Measurements from ENCODE around the gene CATSPERE. TPM values are rescaled to one million over a fixed set of nuclear protein-coding genes. Genes with fewer than 3 reads are reported as not detected.
"Not testable (repeated sequence)": the region's sequence is repeated elsewhere in the genome, so short reads cannot be mapped to it uniquely, and the experiment has no call there.

The CATSPERE gene
- total RNA-seq, 2 experiments from 2014 or later: 0.20 to 0.58 TPM

DNA sequence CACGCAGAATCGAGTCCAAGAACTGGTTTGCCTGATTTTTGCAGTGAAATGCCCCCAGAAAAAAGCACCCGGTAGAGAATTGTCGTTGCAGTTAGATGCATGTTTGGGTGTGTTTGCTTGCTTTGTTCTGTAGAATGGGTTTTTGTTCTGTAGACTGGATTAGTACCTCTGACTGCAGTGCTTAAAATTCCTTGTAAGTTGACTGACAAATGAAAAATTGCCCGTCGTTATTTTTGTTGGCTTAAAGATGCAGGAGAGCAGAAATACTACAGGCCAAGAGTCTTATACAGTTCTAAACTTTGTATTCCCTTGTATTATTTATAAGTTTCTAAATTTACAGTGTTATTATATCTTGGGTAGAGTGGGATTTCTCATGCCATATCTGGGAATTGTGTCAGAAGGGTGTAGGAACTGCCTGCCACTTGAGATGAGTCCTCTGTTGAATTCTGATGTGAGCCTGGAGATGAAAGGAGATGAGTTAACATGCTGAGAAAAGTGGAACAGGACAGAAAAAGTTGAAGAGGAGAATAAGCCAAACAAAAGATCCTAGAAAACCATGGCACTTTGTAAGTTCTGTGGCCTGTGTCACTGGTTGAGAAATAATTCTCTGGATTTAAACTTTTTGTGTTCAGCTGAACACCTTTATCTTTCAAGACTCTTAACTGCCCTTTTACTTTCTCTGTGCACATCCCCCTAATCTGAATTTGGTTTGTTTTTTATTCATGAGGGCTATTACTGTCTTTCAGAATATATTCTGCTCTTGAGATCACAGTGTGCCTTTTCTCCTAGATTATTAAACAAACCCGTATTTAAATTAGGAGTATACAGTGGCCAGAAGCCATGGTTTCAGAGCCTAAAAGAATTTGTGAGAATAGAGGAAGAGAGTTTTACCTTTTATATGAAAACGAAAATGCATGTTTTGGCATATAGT is 193.3 kb downstream of the CATSPERE start:
- intact Hi-C loops (cut with micrococcal nuclease): loop anchor here (5.0 kb wide), 2 partner anchors 202 to 318 kb away; partner anchors contain the start of gene ADSS2
- no peak for TF ChIP-seq CTCF (IDR thresholded peaks at IDR 0.05)
- H3K36me3 Mint-ChIP-seq (ENCODE audit: low read depth): peaks cover 20% of the 10 kb centered on the region
- ChIA-PET POLR2A (interaction anchor here (1.5 kb wide), 1 partner anchor 181 kb away, joined by 7 read pairs; the partner anchor contains the start of gene COX20), CTCF (interaction anchor here (0.6 to 2.8 kb wide), 4 partner anchors 15 to 388 kb away, joined by 3 to 8 read pairs (median 4); no protein-coding TSS in a partner anchor)
- no peak for DNase-seq
- ATAC-seq: no peak
- H3K4me3 Mint-ChIP-seq: no peak overlapping the region
- H3K4me1 Mint-ChIP-seq (ENCODE audit: low read depth): peaks cover 31% of the 10 kb centered on the region
- no peaks in the 10 kb centered on the region for H3K9me3 Mint-ChIP-seq
- H3K27me3 Mint-ChIP-seq: no peaks in the 10 kb centered on the region
- no peak overlapping the region for H3K27ac Mint-ChIP-seq

DNA sequence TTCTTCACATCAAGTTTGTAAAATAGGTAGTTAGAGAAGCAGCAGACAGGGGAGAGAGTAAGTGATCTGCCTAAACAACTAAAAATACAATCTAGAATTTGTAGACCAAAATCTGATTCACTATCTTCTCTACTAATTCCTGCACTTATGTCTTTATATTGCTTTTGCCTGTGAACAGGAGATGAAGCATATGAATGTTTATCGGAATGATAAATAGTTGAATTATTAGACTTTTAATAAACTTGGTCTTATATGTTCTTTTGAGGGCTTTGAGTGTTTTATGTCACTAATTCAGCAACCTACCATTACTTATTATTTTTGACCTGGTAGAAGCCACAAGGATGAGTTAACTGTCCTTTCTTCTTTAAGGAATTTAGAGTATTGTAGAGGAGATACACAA is 194.1 kb downstream of the CATSPERE start:
- intact Hi-C loops (cut with micrococcal nuclease): no loop called here
- Mint-ChIP-seq H3K4me3 (no peak overlapping the region), H3K4me1 (ENCODE audit: low read depth) (peaks cover 33% of the 10 kb centered on the region), H3K27ac (no peak overlapping the region), H3K9me3 (no peaks in the 10 kb centered on the region), H3K36me3 (ENCODE audit: low read depth) (peaks cover 28% of the 10 kb centered on the region), H3K27me3 (no peaks in the 10 kb centered on the region)
- POLR2A ChIA-PET: no interaction called here
- CTCF ChIA-PET: interaction anchor here (0.6 to 1.3 kb wide), 2 partner anchors 51 to 130 kb away, joined by 3 read pairs; no protein-coding TSS in a partner anchor
- TF ChIP-seq CTCF (IDR thresholded peaks at IDR 0.05): no peak
- DNase-seq (no peak), ATAC-seq (no peak)

GRCh38 chr1:244657421-244657820 is 196.3 kb downstream of the CATSPERE start:
- DNase-seq (no peak), ATAC-seq (no peak)
- Mint-ChIP-seq H3K9me3 (no peaks in the 10 kb centered on the region), H3K4me3 (no peak overlapping the region), H3K4me1 (ENCODE audit: low read depth) (peaks cover 24% of the 10 kb centered on the region), H3K27me3 (no peaks in the 10 kb centered on the region), H3K36me3 (ENCODE audit: low read depth) (peaks cover 37% of the 10 kb centered on the region), H3K27ac (no peak overlapping the region)
- POLR2A ChIA-PET: no interaction called here
- CTCF ChIA-PET: interaction anchor here (1.4 to 3.1 kb wide), 2 partner anchors 46 to 53 kb away, joined by 3 to 10 read pairs; no protein-coding TSS in a partner anchor
- intact Hi-C loops (cut with micrococcal nuclease): no loop called here
- TF ChIP-seq CTCF (IDR thresholded peaks at IDR 0.05): no peak

DNA sequence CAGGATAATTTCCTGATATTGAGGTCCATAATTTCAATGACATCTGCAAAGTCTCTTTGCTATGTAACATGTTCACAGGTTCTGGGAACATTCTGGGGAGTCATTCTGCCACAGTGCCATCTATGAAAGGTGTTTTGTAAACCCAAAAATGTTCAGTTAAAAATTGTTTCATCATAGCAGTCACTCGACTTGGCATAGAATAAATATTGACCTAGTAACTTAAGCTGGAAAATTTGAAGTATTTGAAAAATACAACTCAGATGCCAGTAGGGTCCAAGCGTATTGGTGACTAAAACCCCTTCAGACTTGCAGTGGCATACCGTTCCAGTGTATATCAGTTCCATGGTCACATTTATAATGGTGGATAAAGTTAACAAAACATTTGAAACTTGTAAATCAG is 198.6 kb downstream of the CATSPERE start:
- no peaks in the 10 kb centered on the region for H3K9me3 Mint-ChIP-seq
- H3K4me3 Mint-ChIP-seq: no peak overlapping the region
- TF ChIP-seq CTCF (IDR thresholded peaks at IDR 0.05): no peak
- ChIA-PET CTCF (no interaction called here), POLR2A (no interaction called here)
- no peak overlapping the region for H3K27ac Mint-ChIP-seq
- peaks cover 33% of the 10 kb centered on the region for H3K4me1 Mint-ChIP-seq (ENCODE audit: low read depth)
- ATAC-seq (no peak), DNase-seq (no peak)
- intact Hi-C loops (cut with micrococcal nuclease): no loop called here
- peaks cover 37% of the 10 kb centered on the region for H3K36me3 Mint-ChIP-seq (ENCODE audit: low read depth)
- H3K27me3 Mint-ChIP-seq: no peaks in the 10 kb centered on the region

- CTCF ChIA-PET: no interaction called here
- ATAC-seq (no peak), DNase-seq (no peak)
- intact Hi-C loops (cut with micrococcal nuclease): no loop called here
- H3K36me3 Mint-ChIP-seq (ENCODE audit: low read depth): peaks cover 37% of the 10 kb centered on the region
- TF ChIP-seq CTCF (IDR thresholded peaks at IDR 0.05): no peak
- no peak overlapping the region for H3K27ac Mint-ChIP-seq
- no peaks in the 10 kb centered on the region for H3K9me3 Mint-ChIP-seq
- POLR2A ChIA-PET: no interaction called here
- no peaks in the 10 kb centered on the region for H3K27me3 Mint-ChIP-seq
- no peak overlapping the region for H3K4me3 Mint-ChIP-seq
- peaks cover 33% of the 10 kb centered on the region for H3K4me1 Mint-ChIP-seq (ENCODE audit: low read depth)
These were observed 199.5 kb downstream of the CATSPERE start for GRCh38 chr1:244660595-244660994.

- H3K27ac Mint-ChIP-seq: not testable (repeated sequence)
These were observed 200.7 kb downstream of the CATSPERE start for GRCh38 chr1:244661569-244662312.

More at GRCh38 chr1:244661569-244662312, 200.7 kb downstream of the CATSPERE start:
- ATAC-seq; intact Hi-C loops (cut with micrococcal nuclease); POLR2A ChIA-PET; CTCF ChIA-PET; H3K9me3 Mint-ChIP-seq; DNase-seq; H3K4me3 Mint-ChIP-seq; H3K27me3 Mint-ChIP-seq: not testable (repeated sequence)
- Mint-ChIP-seq H3K36me3 (ENCODE audit: low read depth) (peaks cover 36% of the 10 kb centered on the region), H3K4me1 (ENCODE audit: low read depth) (peaks cover 28% of the 10 kb centered on the region)

Data from activated CD8-positive, alpha-beta T cell treated with anti-CD3 and anti-CD28 coated beads for 36 hours (primary cell).